Femur (tissue), 1 donor: Measurements from ENCODE around the gene GRIA4.
"Not testable (repeated sequence)": the region's sequence is repeated elsewhere in the genome, so short reads cannot be mapped to it uniquely, and the experiment has no call there.

Experiments
- DNase-seq: peaks from one replicate; pipeline ENCODE4 v3.0.0-alpha.2; 2017

GRIA4 gene

DNA sequence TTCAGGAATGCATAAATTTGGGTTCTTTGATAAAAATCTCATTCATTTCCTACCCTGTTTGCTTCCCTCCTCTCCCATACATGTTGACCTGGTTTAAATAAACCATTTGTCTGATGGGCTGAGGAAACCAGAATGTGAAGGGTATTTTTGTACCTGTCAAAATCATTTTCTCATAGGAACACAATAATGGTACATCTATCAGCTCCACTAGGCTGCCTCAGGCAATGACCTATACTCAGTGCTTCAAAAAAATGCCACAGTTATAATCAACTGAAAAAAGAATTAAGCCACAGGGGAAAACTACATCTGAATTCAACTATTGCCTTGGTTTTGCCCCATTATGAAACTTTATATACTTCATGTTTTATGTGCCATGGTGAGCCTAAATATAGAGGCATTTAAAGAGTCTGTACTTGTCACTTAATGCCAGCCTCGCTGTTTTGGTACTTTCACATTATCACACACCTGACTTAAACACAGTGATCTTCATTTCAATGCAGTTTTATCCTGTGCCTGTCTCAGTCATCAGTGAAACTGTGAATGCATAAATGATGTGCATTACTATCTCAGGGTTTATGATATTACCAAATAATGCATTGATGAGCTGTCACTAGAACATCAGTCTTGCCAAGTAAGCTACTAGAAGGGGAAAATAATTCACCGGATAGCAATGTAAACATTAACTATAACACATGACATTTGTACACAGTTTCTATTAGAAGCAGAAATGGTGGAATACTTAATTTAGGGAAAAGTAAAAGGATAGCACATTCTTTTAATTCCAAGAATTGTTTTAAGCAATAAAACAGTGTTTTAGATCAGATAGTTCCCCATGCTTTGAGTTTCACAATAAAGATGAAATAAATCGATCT lies 319.4 kb downstream of the GRIA4 start:
- no peak for DNase-seq

GRCh38 chr11:105933695-105934094 lies 323.8 kb downstream of the GRIA4 start:
- DNase-seq, result no peak

- no peak for DNase-seq
Observed at GRCh38 chr11:105935791-105936190, 325.9 kb downstream of the GRIA4 start.

DNA sequence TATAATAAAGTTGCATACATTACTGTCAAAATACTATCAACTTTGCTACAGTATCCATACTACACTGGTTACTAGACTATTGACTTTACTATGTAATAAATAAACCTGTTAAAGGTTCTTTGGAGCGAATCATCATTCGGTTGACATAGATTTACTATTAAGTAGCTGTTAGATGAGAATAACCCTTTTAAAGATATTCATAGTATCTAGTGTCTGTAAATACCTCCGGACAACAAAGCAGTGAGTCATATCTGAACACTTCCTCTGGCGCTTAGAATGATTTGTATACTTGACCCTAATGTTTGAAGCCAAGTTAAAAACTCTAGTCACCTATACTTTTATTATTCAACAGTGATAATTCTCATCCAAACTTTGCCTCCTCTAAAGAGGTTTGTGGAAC lies 327.5 kb downstream of the GRIA4 start:
- no peak for DNase-seq

DNA sequence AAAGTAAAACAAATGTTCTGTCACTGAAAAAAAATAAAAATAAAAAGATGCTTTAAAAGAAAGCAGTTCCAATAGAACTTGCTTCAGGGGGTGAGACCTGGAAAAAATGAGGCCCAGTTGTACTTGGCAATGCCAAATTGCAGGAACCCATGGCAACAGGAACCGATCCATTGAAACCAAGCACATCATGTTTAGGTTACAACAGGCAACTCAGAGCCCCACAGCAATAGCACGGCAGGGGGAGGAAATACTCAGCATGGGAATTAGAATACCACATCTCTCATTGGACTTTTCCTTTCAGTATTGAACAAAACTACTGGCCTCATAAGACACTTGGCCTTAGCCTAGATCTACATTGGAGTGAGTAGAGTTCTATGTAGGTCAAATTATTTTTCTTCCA lies 327.9 kb downstream of the GRIA4 start:
- no peak for DNase-seq

- DNase-seq, result no peak
Observed at GRCh38 chr11:105942921-105943320, 333.0 kb downstream of the GRIA4 start.

- DNase-seq, result no peak
Observed at GRCh38 chr11:105948918-105949590, 339.2 kb downstream of the GRIA4 start.

DNA sequence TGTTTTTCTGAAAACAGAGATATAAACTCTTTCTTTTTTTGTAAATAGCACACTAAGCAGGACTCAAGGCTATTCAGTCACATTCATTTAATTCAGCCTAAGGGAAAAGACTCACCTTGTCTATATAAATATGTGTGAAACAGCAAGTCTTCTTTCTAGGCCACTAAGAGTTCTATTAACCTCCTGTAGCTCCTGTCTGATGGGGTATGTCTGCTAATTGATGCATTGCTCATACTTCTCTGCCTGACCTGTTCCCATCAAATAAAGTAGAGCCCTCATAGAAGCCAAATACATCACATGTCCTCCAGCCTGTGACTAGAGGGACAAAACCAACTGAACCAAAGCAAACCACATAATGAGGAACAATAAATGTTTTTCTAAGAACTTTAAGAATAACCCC lies 344.0 kb downstream of the GRIA4 start:
- no peak for DNase-seq

- no peak for DNase-seq
Observed at GRCh38 chr11:105960252-105961245, 350.7 kb downstream of the GRIA4 start.

DNA sequence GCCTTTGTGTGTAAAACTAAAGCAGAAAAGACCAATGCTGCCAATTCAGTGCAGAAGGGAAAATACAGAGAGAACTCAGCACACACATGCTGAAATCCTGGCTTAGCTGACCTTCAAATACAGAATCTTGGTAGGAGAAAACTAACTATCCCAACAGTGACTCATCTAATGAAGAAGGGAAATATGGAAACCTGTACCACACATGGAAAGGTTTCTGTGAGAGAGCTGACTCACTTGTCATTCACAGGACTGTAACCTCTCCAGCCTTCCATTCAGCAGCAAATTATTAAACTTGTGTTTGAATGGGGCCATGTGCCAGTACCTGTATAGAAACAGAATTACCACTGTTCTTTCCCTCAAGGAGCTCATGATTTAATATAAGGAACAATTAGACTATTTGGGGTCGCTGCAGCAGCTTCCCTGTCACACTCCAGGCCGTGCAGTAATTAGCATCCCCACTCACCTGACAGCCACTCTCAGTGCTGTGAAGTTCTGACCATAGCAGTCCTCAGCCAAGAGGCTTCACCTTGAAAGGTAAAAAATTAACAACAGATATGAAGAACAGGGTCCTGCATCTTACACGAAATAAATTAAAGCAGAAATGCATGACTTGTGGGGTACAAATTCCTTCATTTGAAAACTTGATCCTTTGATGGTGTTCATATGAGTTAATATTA lies 358.3 kb downstream of the GRIA4 start:
- DNase-seq, result no peak

DNA sequence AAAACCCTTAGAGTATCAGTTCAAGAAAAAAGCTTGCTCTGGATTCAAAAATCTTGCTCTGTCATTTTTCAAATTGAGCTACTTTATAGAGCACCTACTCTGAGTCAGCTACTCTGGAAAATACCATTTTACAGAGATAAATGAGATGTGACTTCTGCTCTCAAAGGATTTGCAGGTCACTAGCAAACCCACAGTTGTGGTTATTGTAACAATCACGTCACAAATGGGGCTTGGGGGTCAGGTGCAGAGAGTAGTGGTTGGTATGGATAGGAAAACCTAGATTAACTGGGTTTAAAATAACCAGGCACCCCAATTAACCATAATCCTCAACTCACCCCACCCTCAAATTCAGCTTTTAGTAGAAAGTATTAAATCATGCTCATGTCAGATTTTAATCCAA lies 359.9 kb downstream of the GRIA4 start:
- no peak for DNase-seq

DNA sequence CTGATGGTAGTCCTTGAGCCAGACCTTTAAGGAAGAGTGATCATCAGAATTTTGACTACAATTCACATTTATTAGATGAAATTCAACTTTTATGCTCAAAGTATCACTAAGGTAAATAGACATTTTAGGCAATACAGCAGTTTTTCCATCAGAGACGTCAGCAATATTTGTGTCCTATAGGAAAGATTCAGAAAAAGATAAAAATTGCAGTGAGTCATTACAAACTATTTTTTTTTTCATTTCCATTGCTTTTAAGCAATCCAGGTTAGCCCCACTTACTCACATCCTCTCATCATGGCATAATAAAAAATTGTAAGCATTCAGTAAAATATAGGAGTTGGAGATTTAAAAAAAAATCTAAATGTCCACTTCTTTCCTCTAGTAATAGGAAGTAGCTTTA lies 365.3 kb downstream of the GRIA4 start:
- DNase-seq, result no peak

GRCh38 chr11:105979997-105980703 lies 370.3 kb downstream of the GRIA4 start:
- DNase-seq, result no peak

DNA sequence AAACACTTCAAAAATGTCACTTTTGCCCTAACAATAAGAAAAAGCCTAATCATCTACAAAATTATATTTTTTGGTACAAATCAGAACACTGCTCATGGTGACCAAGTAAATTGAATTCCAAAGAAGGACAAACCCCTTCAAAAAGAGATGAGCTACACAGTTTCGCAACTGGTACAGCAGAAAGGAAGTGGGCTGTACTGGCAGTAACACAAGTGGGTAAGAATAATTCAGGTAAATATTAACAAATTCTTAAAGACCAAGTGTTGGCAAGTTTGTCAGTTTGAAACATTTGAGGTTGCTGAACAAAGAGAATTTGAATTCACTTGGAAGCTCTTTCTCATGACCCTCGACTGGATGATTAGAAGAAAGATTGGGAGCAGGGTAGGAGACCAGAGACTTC lies 376.7 kb downstream of the GRIA4 start:
- DNase-seq, result no peak

DNA sequence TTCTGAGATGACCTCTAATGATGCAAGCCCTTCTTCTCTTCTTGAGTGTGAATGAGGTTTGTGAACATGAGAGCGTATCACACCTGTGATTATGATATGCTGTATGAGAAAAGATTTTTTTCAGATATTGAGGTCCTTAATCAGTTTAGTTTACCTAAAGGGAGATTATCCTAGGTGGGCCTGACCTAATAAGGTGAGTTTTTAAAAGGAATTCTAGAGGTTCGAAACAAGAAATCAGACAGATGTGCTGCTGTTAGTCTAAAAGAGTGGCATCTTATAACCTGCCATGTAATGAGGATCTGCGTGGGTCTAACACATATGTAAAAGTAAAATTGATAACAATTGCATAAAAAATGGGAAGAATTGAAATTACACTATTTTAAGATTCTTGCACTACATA lies 378.3 kb downstream of the GRIA4 start:
- DNase-seq, result no peak

DNA sequence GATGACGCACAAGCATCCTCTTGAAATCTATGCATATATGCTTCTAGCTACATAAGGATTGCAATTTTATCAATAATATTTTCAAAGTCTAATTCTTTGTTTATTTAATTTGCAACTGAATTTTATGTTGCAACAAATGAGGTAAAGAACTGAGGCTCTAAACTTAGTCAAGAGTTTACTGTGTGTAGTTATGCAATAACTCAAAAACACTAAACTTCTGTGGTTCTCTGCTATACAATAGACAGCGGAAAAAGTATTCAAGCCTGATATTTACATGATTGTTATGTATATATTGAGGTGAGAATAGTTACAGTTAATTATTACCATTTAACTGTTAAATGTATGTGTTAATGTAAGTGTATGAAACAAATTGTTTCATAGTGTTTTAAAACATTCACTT lies 379.3 kb downstream of the GRIA4 start:
- no peak for DNase-seq

DNA sequence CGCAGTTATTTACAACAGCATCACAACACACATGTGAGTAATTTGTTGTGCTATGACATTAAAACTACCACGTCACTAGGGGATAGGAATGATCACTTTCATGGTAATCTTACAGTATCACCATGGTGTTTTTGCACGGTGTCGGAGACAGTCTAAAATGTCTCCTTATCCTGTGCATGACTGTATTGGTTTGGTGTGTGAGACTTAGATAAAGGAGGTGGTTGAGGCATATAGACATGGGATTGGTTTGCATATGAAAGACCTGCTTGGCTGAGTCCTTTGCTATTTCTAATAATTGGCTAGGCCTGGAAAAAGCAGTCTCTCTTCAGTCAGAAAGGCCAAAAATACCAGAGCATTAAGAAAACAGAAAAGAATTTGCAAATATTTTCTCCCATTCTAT lies 382.0 kb downstream of the GRIA4 start:
- DNase-seq, result no peak

DNA sequence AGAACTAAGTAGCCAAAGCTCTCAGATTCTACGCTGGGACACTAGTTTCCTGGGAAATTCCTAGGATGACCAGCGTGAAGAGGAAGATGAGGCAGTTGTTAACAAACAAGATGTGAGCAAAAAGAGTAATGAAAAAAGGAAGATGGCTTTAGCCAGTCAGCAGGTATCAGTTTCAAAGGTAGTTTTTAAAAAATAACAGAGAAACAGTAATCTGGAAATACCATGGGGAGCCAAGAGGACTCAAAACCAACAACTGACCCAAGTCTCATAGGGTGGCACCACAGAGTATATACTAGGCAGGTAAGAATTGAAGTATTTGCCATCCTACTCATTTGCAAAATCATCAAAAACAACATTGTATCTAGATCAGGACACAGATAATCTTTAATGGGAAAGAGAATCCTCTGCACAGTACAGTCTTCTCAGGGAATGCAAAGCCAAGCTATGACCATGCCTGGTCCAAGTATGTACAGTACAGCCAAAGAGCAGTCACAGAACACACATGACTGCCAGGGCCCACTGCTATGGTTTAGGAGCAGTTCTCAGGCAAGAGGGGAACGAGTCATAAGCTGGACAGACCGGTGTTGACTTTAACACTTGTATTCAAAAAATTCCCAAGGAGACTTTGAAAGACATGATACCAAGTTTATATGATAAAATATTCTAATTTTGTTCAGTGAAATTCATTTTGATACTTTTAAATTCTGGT lies 391.6 kb downstream of the GRIA4 start:
- DNase-seq, result no peak

GRCh38 chr11:106003094-106003493 lies 393.2 kb downstream of the GRIA4 start:
- DNase-seq, result not testable (repeated sequence)

- DNase-seq, result no peak
Observed at GRCh38 chr11:106011481-106011880, 401.6 kb downstream of the GRIA4 start.

DNA sequence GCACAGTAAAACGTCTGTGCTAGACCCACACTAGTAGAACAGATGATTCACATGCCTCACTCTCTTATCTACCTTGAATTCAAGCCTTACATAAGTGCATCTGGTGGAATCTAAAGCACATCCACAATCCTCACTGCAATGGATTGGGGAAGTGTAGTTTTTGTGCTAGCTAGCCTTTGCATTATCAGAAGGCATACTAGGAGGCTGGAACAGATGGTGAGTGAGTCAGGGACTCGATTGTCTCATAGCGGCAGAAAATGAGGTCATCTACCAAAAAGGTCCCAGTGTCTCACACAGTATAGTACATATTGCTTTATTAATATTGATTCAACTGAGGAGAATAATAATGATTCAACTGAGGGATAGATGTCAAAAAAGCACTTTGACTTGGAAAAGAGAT lies 402.9 kb downstream of the GRIA4 start:
- DNase-seq, result no peak
